ENCODE measurements around the gene CAMK2N2.

DNA sequence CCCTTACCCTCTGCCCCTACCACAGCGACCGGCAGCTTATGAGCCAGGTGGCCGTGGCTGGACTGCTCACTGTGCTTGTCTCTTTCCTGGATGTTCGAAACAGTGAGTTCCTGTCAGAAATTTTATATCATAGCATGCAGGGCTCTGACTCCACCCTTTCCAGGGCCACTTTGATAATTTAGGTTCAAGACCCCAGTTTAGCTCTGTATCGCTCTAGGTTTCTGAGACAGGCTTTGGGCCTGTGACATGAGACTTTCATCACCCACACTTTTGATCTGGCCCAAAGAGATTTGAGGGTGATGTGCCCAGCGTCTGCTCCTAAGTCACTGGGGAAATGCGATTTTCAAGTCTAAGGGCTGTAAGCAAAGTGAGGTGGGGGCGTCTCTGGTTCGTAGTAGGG is 46.6 kb upstream of the CAMK2N2 start:
- no peak for TF ChIP-seq FOXM1 (IDR thresholded peaks at IDR 0.05; ENCODE audit: borderline replicate concordance)
- no peak for TF ChIP-seq FOXA1 (IDR thresholded peaks at IDR 0.05)
- no peak for TF ChIP-seq ZNF384 (IDR thresholded peaks at IDR 0.05)

Measured in HEK293T (cell line).